Measurements from ENCODE around the gene EYA4. TPM values are rescaled to one million over a fixed set of nuclear protein-coding genes. Genes with fewer than 3 reads are reported as not detected.

EYA4 gene
- total and polyA plus RNA-seq, 7 donors, result 0.01 to 8.6 (median 0.82) TPM; not detected in 2

DNA sequence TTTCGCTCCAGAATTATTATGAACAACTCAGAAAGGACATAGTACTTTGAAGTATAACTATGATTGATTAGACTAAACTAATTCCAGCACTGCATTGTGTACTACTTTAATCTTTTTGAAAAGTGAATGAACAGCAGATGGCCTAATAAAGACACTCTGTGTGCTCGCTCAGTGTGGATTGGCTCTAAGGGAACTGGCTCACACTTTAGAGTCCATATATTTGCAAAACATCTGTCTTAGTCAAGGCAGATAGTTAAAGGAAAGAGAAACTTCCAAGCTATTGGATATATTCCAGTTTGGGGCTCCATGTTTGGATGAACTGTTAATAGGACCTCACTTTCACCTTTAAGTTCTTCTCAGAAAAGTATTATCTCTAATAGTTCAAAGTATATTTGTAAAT lies 218.9 kb downstream of the EYA4 start:
- TF ChIP-seq, protein P1, sequence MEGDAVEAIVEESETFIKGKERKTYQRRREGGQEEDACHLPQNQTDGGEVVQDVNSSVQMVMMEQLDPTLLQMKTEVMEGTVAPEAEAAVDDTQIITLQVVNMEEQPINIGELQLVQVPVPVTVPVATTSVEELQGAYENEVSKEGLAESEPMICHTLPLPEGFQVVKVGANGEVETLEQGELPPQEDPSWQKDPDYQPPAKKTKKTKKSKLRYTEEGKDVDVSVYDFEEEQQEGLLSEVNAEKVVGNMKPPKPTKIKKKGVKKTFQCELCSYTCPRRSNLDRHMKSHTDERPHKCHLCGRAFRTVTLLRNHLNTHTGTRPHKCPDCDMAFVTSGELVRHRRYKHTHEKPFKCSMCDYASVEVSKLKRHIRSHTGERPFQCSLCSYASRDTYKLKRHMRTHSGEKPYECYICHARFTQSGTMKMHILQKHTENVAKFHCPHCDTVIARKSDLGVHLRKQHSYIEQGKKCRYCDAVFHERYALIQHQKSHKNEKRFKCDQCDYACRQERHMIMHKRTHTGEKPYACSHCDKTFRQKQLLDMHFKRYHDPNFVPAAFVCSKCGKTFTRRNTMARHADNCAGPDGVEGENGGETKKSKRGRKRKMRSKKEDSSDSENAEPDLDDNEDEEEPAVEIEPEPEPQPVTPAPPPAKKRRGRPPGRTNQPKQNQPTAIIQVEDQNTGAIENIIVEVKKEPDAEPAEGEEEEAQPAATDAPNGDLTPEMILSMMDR (IDR thresholded peaks at IDR 0.05), result no peak
- TF ChIP-seq POLR2AphosphoS5 (IDR thresholded peaks at IDR 0.05) (no peak), EP300 (IDR thresholded peaks at IDR 0.05) (no peak), POLR2A (IDR thresholded peaks at IDR 0.05) (no peak)
- intact Hi-C loops (cut with DNase I), result no loop called here
- H3K27ac ChIP-seq, result no peak overlapping the region
- whole genome bisulfite sequencing, 2 donors, result 60 to 75% methylated on average over 2 of the region's 2 CpGs
- no peaks in the 10 kb centered on the region for H3K4me1 ChIP-seq
- DNase-seq, result no peak
- no peaks in the 10 kb centered on the region for H3K27me3 ChIP-seq
- H3K4me3 ChIP-seq, result no peak overlapping the region
- no peaks in the 10 kb centered on the region for H3K36me3 ChIP-seq
- no peaks in the 10 kb centered on the region for H3K9me3 ChIP-seq

DNA sequence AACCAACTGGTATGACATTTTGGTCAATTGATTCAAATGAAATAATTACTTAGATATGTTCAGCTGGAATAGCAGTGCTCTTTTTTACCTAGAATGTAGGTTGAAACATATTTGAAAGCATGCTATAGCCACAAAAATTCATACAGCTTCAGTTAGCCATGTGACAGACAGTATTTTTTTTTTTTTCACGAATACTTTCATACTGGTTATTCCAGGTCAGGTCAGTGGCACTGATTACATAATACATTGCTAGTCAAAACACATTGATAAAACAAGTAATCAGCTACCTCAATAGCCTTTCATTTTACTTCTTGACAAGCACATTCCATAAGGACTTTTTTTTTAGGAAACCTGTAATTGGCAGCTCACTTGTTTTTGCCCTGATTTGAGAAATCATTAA lies 222.6 kb downstream of the EYA4 start:
- no peak for TF ChIP-seq POLR2AphosphoS5 (IDR thresholded peaks at IDR 0.05)
- no peak for TF ChIP-seq EP300 (IDR thresholded peaks at IDR 0.05)
- TF ChIP-seq, protein P1 (IDR thresholded peaks at IDR 0.05), result no peak
- TF ChIP-seq POLR2A (IDR thresholded peaks at IDR 0.05), result no peak
- Histone ChIP-seq H3K36me3 (no peaks in the 10 kb centered on the region), H3K27me3 (no peaks in the 10 kb centered on the region), H3K9me3 (no peaks in the 10 kb centered on the region), H3K4me1 (no peaks in the 10 kb centered on the region), H3K4me3 (no peak overlapping the region), H3K27ac (no peak overlapping the region)
- 30 to 66% methylated on average over 1 of the region's 1 CpG for WGBS, 2 donors
- intact Hi-C loops (cut with DNase I), result no loop called here
- no peak for DNase-seq

DNA sequence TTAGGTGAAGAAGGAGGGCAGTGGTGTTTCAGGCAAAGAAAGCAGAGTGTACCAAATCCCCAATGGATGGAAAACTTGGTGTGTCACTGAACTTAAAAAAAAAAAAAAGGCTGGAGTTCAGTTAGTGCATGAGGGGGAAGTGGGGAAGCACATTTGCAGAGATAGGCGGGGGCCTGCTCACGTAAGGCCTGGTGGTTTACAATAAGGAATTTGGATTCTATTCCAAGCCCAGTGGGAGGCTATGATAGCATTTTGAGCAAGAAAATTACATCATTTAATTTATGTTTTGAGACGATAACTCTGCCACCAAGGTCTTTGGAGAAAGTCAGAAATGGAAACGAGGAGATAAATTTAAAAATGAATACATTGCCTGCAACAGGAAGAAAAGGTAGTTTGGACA lies 225.5 kb downstream of the EYA4 start:
- Histone ChIP-seq H3K4me3 (no peak overlapping the region), H3K27ac (no peak overlapping the region), H3K27me3 (no peaks in the 10 kb centered on the region), H3K36me3 (no peaks in the 10 kb centered on the region), H3K9me3 (no peaks in the 10 kb centered on the region), H3K4me1 (no peaks in the 10 kb centered on the region)
- intact Hi-C loops (cut with DNase I), result no loop called here
- TF ChIP-seq EP300 (IDR thresholded peaks at IDR 0.05), result no peak
- TF ChIP-seq, protein P1 (IDR thresholded peaks at IDR 0.05), result no peak
- 67 to 80% methylated on average over 4 of the region's 4 CpGs for WGBS, 2 donors
- no peak for DNase-seq

DNA sequence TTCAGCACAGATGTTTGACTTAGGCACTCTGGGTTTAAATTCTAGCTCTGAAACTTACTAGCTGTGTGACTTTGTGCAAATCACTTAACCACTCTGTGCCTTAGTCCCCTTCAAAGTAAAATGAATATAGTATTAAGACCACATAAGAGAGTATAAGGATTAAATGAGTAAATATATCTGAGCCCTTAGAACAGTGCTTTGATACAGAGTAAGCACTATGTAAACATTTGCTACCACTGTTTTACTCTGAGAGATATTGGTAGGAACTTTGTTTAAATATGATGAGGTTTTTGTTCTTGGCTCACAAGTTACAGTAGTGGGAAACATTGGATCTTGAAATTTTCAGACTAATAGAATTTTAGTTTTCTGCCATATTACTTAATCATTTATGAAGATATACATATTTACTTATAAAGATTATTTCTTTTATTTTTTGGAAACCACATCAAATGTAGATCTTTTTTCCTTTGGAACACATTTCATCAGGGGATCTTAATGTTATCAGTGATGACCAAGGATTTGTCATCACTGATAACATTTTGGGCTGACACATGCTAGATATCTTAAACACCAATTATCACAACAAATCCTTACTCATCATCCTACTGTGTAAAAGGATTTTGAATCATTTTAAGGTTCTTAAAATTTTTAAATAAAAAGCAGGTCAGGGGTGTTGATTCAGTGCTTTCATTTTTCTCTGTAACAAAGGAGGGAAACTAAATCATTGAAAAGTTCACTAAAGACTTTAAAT lies 226.2 kb downstream of the EYA4 start:
- Histone ChIP-seq H3K27ac (no peak overlapping the region), H3K4me1 (no peaks in the 10 kb centered on the region), H3K36me3 (no peaks in the 10 kb centered on the region), H3K4me3 (no peak overlapping the region), H3K27me3 (no peaks in the 10 kb centered on the region), H3K9me3 (no peaks in the 10 kb centered on the region)
- no peak for DNase-seq
- intact Hi-C loops (cut with DNase I), result no loop called here
- TF ChIP-seq POLR2AphosphoS5 (IDR thresholded peaks at IDR 0.05) (no peak), EP300 (IDR thresholded peaks at IDR 0.05) (no peak), POLR2A (IDR thresholded peaks at IDR 0.05) (no peak)

DNA sequence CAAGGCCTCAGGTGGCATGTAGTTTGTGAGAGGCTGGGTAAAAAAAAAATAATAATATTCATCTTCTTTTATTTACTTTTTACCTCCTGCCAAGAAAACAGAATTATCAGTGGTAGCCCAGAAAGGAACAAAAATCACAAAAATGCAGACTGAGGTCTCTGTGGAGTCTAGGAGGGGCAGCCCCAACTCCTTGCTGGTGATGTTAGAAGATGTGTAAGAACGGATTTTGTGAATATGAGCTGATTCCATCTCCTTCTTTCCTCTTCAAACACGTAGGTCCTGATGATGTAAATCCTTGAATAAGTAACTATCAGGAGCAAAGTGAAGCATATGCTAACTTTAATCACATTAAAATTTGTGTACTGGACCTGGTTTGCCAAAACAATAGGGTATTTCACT lies 226.8 kb downstream of the EYA4 start:
- WGBS, 2 donors, result 61 to 80% methylated on average over 2 of the region's 2 CpGs
- no peaks in the 10 kb centered on the region for H3K4me1 ChIP-seq
- intact Hi-C loops (cut with DNase I), result no loop called here
- H3K27ac ChIP-seq, result no peak overlapping the region
- H3K4me3 ChIP-seq, result no peak overlapping the region
- no peak for DNase-seq
- TF ChIP-seq POLR2A (IDR thresholded peaks at IDR 0.05) (no peak), POLR2AphosphoS5 (IDR thresholded peaks at IDR 0.05) (no peak), EP300 (IDR thresholded peaks at IDR 0.05) (no peak)
- TF ChIP-seq, protein P1 (IDR thresholded peaks at IDR 0.05), result no peak
- no peaks in the 10 kb centered on the region for H3K36me3 ChIP-seq
- no peaks in the 10 kb centered on the region for H3K9me3 ChIP-seq
- H3K27me3 ChIP-seq, result no peaks in the 10 kb centered on the region
